Nephron (organoid): Measurements from ENCODE around the gene ERFL.

Source experiments
- H3K27ac Mint-ChIP-seq, 3 experiments: 2 replicates each; pipeline ENCODE4 v1.8.0; 2020; ENCODE audit warnings: mixed read lengths in 3 of 3, mild to moderate bottlenecking in 2 of 3, moderate library complexity in 1 of 3
- H3K27me3 Mint-ChIP-seq: 2 replicates; pipeline ENCODE4 v1.8.0; 2021; ENCODE audit warnings: low read depth, mild to moderate bottlenecking, moderate library complexity, mixed read lengths
- H3K36me3 Mint-ChIP-seq: 2 replicates; pipeline ENCODE4 v1.8.0; 2020; ENCODE audit warnings: low read depth, mixed read lengths
- H3K4me1 Mint-ChIP-seq: 2 replicates; pipeline ENCODE4 v1.8.0; 2020; ENCODE audit warnings: mixed read lengths
- H3K4me3 Mint-ChIP-seq, 3 experiments: 2 replicates each; pipeline ENCODE4 v1.8.0; 2020; ENCODE audit warnings: mild to moderate bottlenecking in 3 of 3, mixed read lengths in 3 of 3, moderate library complexity in 2 of 3
- H3K9me3 Mint-ChIP-seq: 2 replicates; pipeline ENCODE4 v1.8.0; 2020; ENCODE audit warnings: mixed read lengths
- TF ChIP-seq, protein P1 (sequence below), 3 experiments: fragments of 200-600 bp; sonication (generic); IDR thresholded peaks; one replicate each; pipeline ENCODE4 v1.5.0; 2021; ENCODE audit warnings: antibody characterized with exemption in 3 of 3; ENCODE audit not compliant: unreplicated experiment in 3 of 3

ERFL gene

GRCh38 chr19:41951686-41952172, 23.5 kb upstream of the ERFL start:
- Mint-ChIP-seq H3K27me3 (no peaks in the 10 kb centered on the region), H3K27ac (no peak overlapping the region), H3K36me3 (no peaks in the 10 kb centered on the region), H3K9me3 (no peaks in the 10 kb centered on the region), H3K4me1 (no peaks in the 10 kb centered on the region), H3K4me3 (no peak overlapping the region)
- TF ChIP-seq, protein P1, sequence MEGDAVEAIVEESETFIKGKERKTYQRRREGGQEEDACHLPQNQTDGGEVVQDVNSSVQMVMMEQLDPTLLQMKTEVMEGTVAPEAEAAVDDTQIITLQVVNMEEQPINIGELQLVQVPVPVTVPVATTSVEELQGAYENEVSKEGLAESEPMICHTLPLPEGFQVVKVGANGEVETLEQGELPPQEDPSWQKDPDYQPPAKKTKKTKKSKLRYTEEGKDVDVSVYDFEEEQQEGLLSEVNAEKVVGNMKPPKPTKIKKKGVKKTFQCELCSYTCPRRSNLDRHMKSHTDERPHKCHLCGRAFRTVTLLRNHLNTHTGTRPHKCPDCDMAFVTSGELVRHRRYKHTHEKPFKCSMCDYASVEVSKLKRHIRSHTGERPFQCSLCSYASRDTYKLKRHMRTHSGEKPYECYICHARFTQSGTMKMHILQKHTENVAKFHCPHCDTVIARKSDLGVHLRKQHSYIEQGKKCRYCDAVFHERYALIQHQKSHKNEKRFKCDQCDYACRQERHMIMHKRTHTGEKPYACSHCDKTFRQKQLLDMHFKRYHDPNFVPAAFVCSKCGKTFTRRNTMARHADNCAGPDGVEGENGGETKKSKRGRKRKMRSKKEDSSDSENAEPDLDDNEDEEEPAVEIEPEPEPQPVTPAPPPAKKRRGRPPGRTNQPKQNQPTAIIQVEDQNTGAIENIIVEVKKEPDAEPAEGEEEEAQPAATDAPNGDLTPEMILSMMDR (IDR thresholded peaks at IDR 0.05; ENCODE audit: unreplicated experiment in 3 of 3) = peak; percentile 97 to 98 (median 98)

GRCh38 chr19:41947091-41947490, 18.8 kb upstream of the ERFL start:
- H3K27ac Mint-ChIP-seq = no peak overlapping the region
- H3K4me3 Mint-ChIP-seq = no peak overlapping the region
- TF ChIP-seq, protein P1 (IDR thresholded peaks at IDR 0.05; ENCODE audit: unreplicated experiment in 3 of 3) = no peak
- peaks cover 3% of the 10 kb centered on the region for H3K9me3 Mint-ChIP-seq
- no peaks in the 10 kb centered on the region for H3K4me1 Mint-ChIP-seq
- H3K36me3 Mint-ChIP-seq = no peaks in the 10 kb centered on the region
- H3K27me3 Mint-ChIP-seq = peaks cover 12% of the 10 kb centered on the region

DNA sequence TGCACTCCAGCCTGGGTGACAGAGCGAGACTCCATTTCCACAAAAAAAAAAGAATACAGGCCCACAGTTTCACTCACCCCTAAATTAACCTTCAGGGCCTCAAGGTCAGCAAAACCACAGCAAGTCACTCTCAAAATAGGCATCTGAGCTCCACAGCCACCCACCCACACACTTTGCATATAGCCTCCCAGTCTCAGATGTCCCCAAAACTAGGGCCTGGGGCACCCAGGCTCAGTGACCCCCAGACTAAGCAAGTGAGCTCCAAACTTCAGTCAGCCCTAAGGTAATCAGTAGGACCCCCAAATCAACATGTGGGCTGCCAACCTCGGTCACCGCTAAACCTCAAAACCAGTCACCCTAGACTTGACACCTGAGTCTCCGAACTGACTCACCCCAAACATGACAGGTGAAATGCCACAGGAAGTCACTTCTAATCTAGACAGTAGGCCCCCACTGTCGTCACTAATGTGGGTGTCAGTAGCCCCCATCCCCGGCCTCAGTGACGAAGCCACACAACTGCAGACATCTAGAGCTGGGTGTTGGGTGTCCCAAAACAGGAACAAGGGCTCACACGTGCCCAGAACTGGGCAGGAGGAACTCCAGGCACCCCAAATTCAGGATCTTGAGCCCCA, 17.0 kb upstream of the ERFL start:
- no peaks in the 10 kb centered on the region for H3K4me1 Mint-ChIP-seq

DNA sequence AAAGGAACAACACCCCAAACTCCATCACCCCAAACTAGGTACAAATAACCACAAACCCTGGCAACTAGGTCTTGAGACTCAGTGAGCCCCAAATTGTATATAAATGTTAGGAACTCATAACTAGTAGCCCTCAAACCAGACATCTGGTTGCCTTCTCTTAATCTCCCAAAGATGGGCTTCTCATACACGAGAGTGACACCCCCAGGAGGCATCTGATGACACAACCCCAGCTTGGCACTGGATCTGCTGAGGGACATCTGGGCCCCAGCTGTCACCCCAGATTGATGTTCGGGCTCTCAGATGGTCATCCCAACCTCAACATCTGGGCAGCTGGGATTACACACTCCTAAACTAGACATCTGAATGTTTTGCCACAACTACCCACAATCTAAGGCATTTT, 16.1 kb upstream of the ERFL start:
- TF ChIP-seq, protein P1 (IDR thresholded peaks at IDR 0.05; ENCODE audit: unreplicated experiment in 3 of 3) = no peak
- Mint-ChIP-seq H3K36me3 (no peaks in the 10 kb centered on the region), H3K4me1 (no peaks in the 10 kb centered on the region), H3K4me3 (peak overlapping the region in 1 of 3 experiments; percentile 45), H3K27ac (no peak overlapping the region), H3K9me3 (peaks cover 3% of the 10 kb centered on the region), H3K27me3 (peaks cover 28% of the 10 kb centered on the region)

More for the DNA sequence above, 17.0 kb upstream of the ERFL start:
- Mint-ChIP-seq H3K27me3 (peaks cover 24% of the 10 kb centered on the region), H3K36me3 (no peaks in the 10 kb centered on the region), H3K27ac (no peak overlapping the region), H3K4me3 (no peak overlapping the region), H3K9me3 (peaks cover 3% of the 10 kb centered on the region)
- TF ChIP-seq, protein P1 (IDR thresholded peaks at IDR 0.05; ENCODE audit: unreplicated experiment in 3 of 3) = no peak

- Mint-ChIP-seq H3K9me3 (peaks cover 3% of the 10 kb centered on the region), H3K27me3 (peaks cover 43% of the 10 kb centered on the region), H3K27ac (peak overlapping the region in 2 of 3 experiments; percentile 15 to 23), H3K4me3 (peak overlapping the region; percentile 70 to 85 (median 70)), H3K4me1 (peaks cover 7% of the 10 kb centered on the region), H3K36me3 (no peaks in the 10 kb centered on the region)
- TF ChIP-seq, protein P1 (IDR thresholded peaks at IDR 0.05; ENCODE audit: unreplicated experiment in 3 of 3) = no peak
Measured at GRCh38 chr19:41941410-41942202, 13.4 kb upstream of the ERFL start.
